Activated CD4-positive, alpha-beta T cell treated with anti-CD3 and anti-CD28 coated beads, Interleukin-2, amount 50 U/mL, for 16 hours (primary cell): Measurements from ENCODE around the gene POLA1.

Source experiments
- DNase-seq: peaks from one replicate; pipeline ENCODE4 v3.0.0-alpha.2; 2020

Gene POLA1

GRCh38 chrX:25034889-25035288 is 341.2 kb downstream of the POLA1 start:
- no peak for DNase-seq

GRCh38 chrX:25039036-25039435 is 345.3 kb downstream of the POLA1 start:
- DNase-seq, result no peak

GRCh38 chrX:25043192-25043591 is 349.5 kb downstream of the POLA1 start:
- DNase-seq, result no peak
